ENCODE data around the gene NR5A1.

The NR5A1 gene

GRCh38 chr9:124448019-124448418 lies 59.2 kb downstream of the NR5A1 start:
- no peak for TF ChIP-seq CTCF (IDR thresholded peaks at IDR 0.05; ENCODE audit: extremely low read depth, missing control alignments)
- DNase-seq (ENCODE audit: low spot score) = no peak

GRCh38 chr9:124447297-124447661 lies 59.9 kb downstream of the NR5A1 start:
- DNase-seq (ENCODE audit: low spot score) = no peak
- no peak for TF ChIP-seq CTCF (IDR thresholded peaks at IDR 0.05; ENCODE audit: extremely low read depth, missing control alignments)

- TF ChIP-seq CTCF (IDR thresholded peaks at IDR 0.05; ENCODE audit: extremely low read depth, missing control alignments) = no peak
- no peak for DNase-seq (ENCODE audit: low spot score)
Measured at GRCh38 chr9:124444166-124444565, 63.0 kb downstream of the NR5A1 start.

- no peak for DNase-seq (ENCODE audit: low spot score)
- TF ChIP-seq CTCF (IDR thresholded peaks at IDR 0.05; ENCODE audit: extremely low read depth, missing control alignments) = no peak
Measured at GRCh38 chr9:124443625-124444024, 63.6 kb downstream of the NR5A1 start.

GRCh38 chr9:124442826-124443225 lies 64.4 kb downstream of the NR5A1 start:
- TF ChIP-seq CTCF (IDR thresholded peaks at IDR 0.05; ENCODE audit: extremely low read depth, missing control alignments) = no peak
- DNase-seq (ENCODE audit: low spot score) = no peak

- no peak for DNase-seq (ENCODE audit: low spot score)
- no peak for TF ChIP-seq CTCF (IDR thresholded peaks at IDR 0.05; ENCODE audit: extremely low read depth, missing control alignments)
Measured at GRCh38 chr9:124442379-124442778, 64.8 kb downstream of the NR5A1 start.

GRCh38 chr9:124441291-124441690 lies 65.9 kb downstream of the NR5A1 start:
- TF ChIP-seq CTCF (IDR thresholded peaks at IDR 0.05; ENCODE audit: extremely low read depth, missing control alignments) = no peak
- no peak for DNase-seq (ENCODE audit: low spot score)

Measured in GM20000 (cell line).